K562 (cell line): Measurements from ENCODE around the gene PNMA3. TPM values are rescaled to one million over a fixed set of nuclear protein-coding genes. Genes with fewer than 3 reads are reported as not detected.

Source experiments
- BRCA1 ChIP-seq, 2 experiments: fragments of 450-650 bp in 1 of 2; sonication (generic) in 1 of 2; formaldehyde crosslinking in 1 of 2; IDR thresholded peaks; 2 replicates each; pipeline versions ENCODE4 v1.5.0 to v1.6.1; 2017 to 2020; ENCODE audit warnings: mild to moderate bottlenecking in 1 of 2, missing genetic modification reagents in 1 of 2
- CSDE1 ChIP-seq, 2 experiments: fragments of 450-650 bp; IDR thresholded peaks; 2 replicates each; pipeline ENCODE4 v1.6.1; 2016; ENCODE audit warnings: mild to moderate bottlenecking in 1 of 2
- DACH1 ChIP-seq: fragments of 450-650 bp; IDR thresholded peaks from 2 replicates; pipeline ENCODE4 v1.6.1; 2018; ENCODE audit not compliant: partially characterized antibody
- ERF ChIP-seq: fragments of 450-650 bp; formaldehyde crosslinking; IDR thresholded peaks from 2 replicates; pipeline ENCODE4 v1.4.0; 2020; ENCODE audit warnings: mild to moderate bottlenecking, mixed read lengths
- GABPA ChIP-seq: fragments of 200-800 bp; sonication (Bioruptor generic); conservative IDR thresholded peaks from 2 replicates; pipeline ENCODE4 v1.6.1; 2016; ENCODE audit warnings: low read depth, missing genetic modification characterization, missing compliant biosample characterization
- KLF13 ChIP-seq: fragments of 450-650 bp; IDR thresholded peaks from 2 replicates; pipeline ENCODE4 v1.6.1; 2016; ENCODE audit warnings: missing genetic modification characterization, low read depth, mild to moderate bottlenecking, missing compliant biosample characterization, moderate library complexity, borderline replicate concordance
- PHF20 ChIP-seq: fragments of 450-650 bp; IDR thresholded peaks from 2 replicates; pipeline ENCODE4 v1.6.1; 2018; ENCODE audit not compliant: partially characterized antibody
- XRCC3 ChIP-seq: fragments of 450-650 bp; IDR thresholded peaks from 2 replicates; pipeline ENCODE4 v1.6.1; 2017; ENCODE audit warnings: mild to moderate bottlenecking, moderate library complexity
- ZNF263 ChIP-seq: sonication (generic); formaldehyde crosslinking; IDR thresholded peaks from 2 replicates; pipeline ENCODE4 v1.8.0; 2022; ENCODE audit warnings: mild to moderate bottlenecking, missing genetic modification reagents, borderline replicate concordance
- polyA plus RNA-seq, 8 experiments: library from polyadenylated mRNA; depleted of rRNA in 4 of 8; stranded (reverse) in 5 of 8; unstranded in 3 of 8; fragments of >200 nt; fragmentation: Nextera tagmentation in 2 of 8; fragmentation: Illumina TruSeq in 1 of 8; extraction: Ambion mirVana in 2 of 8; extraction: Trizol in 1 of 8; gene quantifications; 2 replicates each; pipeline versions ENCODE4 v1.2.1 to v1.2.3, GENCODE V29; 2011 to 2014; ENCODE audit warnings: inconsistent platforms in 1 of 8, missing spikeins in 1 of 8
- total RNA-seq, 7 experiments: library from RNA; depleted of rRNA in 6 of 7; stranded (reverse); fragments of >200 nt in 6 of 7; fragmentation: Illumina TruSeq in 2 of 7; extraction: Trizol in 2 of 7; gene quantifications; 2 replicates each; pipeline versions ENCODE4 v1.2.1 to v1.2.3, GENCODE V29; 2011 to 2021; ENCODE audit warnings: low replicate concordance in 1 of 7
- TF ChIP-seq, protein P1 (sequence below): IDR thresholded peaks from 3 replicates; pipeline ENCODE4 v1.6.1; 2011; ENCODE audit warnings: borderline replicate concordance, mild to moderate bottlenecking; ENCODE audit not compliant: insufficient read length, insufficient read depth
- TF ChIP-seq, protein P2 (sequence below), 2 experiments: fragments of 450-650 bp; IDR thresholded peaks; 2 replicates each; pipeline ENCODE4 v1.6.1; 2018; ENCODE audit warnings: mild to moderate bottlenecking in 2 of 2, low read depth in 1 of 2; ENCODE audit not compliant: partially characterized antibody in 2 of 2
- TF ChIP-seq, protein P3 (sequence below): fragments of 450-650 bp; IDR thresholded peaks from 2 replicates; pipeline ENCODE4 v1.6.1; 2018; ENCODE audit not compliant: partially characterized antibody

Gene PNMA3
- total and polyA plus RNA-seq, 9 of the 15 experiments (the other 6 are each of a cell fraction or from before 2014, with no cell fraction given), result 0.01 to 1.5 (median 0.95) TPM; not detected in 1

DNA sequence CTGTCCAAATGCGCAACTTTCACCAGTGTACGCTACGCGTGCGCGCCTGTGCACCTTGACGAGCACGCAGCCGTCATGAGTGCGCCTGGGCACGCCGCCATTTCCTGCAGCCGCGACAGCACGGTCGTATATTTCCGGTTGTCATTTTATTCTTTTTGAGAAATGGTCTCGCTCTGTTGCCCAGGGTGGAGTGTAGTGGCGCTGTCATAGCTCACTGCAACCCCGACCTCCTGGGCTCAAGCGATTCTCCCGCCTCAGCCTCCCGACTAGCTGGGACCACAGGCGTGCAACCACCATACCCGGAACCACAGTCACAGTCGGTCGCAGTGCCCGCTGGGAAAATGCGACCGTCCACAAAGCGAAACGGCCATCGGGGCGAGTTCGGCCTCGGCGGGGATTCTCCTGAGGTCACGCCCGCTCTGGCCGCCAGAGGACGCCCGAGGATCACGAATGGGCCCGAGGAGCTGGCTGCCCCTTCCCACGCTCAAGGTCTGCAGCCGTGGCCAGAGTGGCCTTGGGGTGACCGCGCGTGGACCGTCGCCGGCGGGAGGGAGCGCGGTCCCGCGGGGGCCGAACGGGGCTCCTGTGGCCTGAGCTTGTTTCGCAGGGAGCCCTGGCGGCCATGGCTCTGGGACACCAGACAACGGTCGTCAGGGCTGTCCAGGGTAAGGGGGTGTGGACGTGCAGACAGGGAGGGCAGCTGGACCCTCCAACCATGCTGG lies 23.7 kb upstream of the PNMA3 start (continued):
- TF ChIP-seq KLF13 (tag) (no peak), DACH1 (no peak), XRCC3 (no peak), ERF (CRISPR knock-in tag) (no peak), ZNF263 (no peak), CSDE1 (IDR thresholded peaks at IDR 0.05) (no peak), BRCA1 (IDR thresholded peaks at IDR 0.05) (no peak), BRCA1 (CRISPR knock-in tag; IDR thresholded peaks at IDR 0.05) (no peak), PHF20 (peak; percentile 73), GABPA (tag) (0 out of 2 replicates have a peak, but pooled peaks have one; percentile 16)
- TF ChIP-seq, protein P1, sequence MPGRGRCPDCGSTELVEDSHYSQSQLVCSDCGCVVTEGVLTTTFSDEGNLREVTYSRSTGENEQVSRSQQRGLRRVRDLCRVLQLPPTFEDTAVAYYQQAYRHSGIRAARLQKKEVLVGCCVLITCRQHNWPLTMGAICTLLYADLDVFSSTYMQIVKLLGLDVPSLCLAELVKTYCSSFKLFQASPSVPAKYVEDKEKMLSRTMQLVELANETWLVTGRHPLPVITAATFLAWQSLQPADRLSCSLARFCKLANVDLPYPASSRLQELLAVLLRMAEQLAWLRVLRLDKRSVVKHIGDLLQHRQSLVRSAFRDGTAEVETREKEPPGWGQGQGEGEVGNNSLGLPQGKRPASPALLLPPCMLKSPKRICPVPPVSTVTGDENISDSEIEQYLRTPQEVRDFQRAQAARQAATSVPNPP, result no peak
- TF ChIP-seq, protein P2, sequence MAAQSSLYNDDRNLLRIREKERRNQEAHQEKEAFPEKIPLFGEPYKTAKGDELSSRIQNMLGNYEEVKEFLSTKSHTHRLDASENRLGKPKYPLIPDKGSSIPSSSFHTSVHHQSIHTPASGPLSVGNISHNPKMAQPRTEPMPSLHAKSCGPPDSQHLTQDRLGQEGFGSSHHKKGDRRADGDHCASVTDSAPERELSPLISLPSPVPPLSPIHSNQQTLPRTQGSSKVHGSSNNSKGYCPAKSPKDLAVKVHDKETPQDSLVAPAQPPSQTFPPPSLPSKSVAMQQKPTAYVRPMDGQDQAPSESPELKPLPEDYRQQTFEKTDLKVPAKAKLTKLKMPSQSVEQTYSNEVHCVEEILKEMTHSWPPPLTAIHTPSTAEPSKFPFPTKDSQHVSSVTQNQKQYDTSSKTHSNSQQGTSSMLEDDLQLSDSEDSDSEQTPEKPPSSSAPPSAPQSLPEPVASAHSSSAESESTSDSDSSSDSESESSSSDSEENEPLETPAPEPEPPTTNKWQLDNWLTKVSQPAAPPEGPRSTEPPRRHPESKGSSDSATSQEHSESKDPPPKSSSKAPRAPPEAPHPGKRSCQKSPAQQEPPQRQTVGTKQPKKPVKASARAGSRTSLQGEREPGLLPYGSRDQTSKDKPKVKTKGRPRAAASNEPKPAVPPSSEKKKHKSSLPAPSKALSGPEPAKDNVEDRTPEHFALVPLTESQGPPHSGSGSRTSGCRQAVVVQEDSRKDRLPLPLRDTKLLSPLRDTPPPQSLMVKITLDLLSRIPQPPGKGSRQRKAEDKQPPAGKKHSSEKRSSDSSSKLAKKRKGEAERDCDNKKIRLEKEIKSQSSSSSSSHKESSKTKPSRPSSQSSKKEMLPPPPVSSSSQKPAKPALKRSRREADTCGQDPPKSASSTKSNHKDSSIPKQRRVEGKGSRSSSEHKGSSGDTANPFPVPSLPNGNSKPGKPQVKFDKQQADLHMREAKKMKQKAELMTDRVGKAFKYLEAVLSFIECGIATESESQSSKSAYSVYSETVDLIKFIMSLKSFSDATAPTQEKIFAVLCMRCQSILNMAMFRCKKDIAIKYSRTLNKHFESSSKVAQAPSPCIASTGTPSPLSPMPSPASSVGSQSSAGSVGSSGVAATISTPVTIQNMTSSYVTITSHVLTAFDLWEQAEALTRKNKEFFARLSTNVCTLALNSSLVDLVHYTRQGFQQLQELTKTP (IDR thresholded peaks at IDR 0.05; ENCODE audit: low read depth in 1 of 2, partially characterized antibody in 2 of 2), result no peak
- TF ChIP-seq, protein P3, sequence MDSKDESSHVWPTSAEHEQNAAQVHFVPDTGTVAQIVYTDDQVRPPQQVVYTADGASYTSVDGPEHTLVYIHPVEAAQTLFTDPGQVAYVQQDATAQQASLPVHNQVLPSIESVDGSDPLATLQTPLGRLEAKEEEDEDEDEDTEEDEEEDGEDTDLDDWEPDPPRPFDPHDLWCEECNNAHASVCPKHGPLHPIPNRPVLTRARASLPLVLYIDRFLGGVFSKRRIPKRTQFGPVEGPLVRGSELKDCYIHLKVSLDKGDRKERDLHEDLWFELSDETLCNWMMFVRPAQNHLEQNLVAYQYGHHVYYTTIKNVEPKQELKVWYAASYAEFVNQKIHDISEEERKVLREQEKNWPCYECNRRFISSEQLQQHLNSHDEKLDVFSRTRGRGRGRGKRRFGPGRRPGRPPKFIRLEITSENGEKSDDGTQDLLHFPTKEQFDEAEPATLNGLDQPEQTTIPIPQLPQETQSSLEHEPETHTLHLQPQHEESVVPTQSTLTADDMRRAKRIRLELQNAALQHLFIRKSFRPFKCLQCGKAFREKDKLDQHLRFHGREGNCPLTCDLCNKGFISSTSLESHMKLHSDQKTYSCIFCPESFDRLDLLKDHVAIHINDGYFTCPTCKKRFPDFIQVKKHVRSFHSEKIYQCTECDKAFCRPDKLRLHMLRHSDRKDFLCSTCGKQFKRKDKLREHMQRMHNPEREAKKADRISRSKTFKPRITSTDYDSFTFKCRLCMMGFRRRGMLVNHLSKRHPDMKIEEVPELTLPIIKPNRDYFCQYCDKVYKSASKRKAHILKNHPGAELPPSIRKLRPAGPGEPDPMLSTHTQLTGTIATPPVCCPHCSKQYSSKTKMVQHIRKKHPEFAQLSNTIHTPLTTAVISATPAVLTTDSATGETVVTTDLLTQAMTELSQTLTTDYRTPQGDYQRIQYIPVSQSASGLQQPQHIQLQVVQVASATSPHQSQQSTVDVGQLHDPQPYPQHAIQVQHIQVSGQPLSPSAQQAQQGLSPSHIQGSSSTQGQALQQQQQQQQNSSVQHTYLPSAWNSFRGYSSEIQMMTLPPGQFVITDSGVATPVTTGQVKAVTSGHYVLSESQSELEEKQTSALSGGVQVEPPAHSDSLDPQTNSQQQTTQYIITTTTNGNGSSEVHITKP, result no peak
